OCI-LY3 (cell line): ENCODE results near the gene NCBP1.
"Not testable (repeated sequence)": the region's sequence is repeated elsewhere in the genome, so short reads cannot be mapped to it uniquely, and the experiment has no call there.

ENCODE experiments used
- EZH2phosphoT487 ChIP-seq: fragments of 200-600 bp; shearing (Covaris generic); IDR thresholded peaks from 2 replicates; pipeline ENCODE4 v1.6.1; 2018; ENCODE audit warnings: antibody characterized with exemption, mixed run types, low read depth
- TF ChIP-seq, protein P1 (sequence below): fragments of 200-600, 300-600 bp; sonication (generic); IDR thresholded peaks from 2 replicates; pipeline ENCODE4 v1.5.1; 2014; ENCODE audit warnings: antibody characterized with exemption, low read length, low read depth

DNA sequence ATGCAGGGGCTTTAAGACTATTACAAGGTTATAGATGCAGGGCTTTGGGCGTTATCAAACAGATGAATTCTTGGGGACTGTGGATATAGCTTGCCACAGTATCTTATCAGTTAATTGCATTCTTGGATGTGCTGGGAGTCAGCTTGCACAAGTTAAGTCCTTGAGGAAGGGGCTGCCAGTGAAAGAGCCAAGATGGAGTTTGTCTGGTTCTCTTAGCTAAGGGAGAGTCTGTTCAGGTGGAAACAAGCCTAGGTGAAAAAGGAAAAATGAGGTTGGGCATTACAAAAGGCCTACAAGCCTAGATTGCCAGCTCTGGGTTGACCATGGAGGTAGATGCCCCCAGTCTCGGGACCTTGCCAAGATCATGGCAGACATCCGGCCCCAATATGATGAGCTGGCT lies 66.2 kb downstream of the NCBP1 start:
- TF ChIP-seq, protein P1, sequence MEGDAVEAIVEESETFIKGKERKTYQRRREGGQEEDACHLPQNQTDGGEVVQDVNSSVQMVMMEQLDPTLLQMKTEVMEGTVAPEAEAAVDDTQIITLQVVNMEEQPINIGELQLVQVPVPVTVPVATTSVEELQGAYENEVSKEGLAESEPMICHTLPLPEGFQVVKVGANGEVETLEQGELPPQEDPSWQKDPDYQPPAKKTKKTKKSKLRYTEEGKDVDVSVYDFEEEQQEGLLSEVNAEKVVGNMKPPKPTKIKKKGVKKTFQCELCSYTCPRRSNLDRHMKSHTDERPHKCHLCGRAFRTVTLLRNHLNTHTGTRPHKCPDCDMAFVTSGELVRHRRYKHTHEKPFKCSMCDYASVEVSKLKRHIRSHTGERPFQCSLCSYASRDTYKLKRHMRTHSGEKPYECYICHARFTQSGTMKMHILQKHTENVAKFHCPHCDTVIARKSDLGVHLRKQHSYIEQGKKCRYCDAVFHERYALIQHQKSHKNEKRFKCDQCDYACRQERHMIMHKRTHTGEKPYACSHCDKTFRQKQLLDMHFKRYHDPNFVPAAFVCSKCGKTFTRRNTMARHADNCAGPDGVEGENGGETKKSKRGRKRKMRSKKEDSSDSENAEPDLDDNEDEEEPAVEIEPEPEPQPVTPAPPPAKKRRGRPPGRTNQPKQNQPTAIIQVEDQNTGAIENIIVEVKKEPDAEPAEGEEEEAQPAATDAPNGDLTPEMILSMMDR: not testable (repeated sequence)
- TF ChIP-seq EZH2phosphoT487: not testable (repeated sequence)
